GM12878 (cell line): ENCODE measurements around the gene PIGS. TPM values are rescaled to one million over a fixed set of nuclear protein-coding genes. Genes with fewer than 3 reads are reported as not detected.

ENCODE experiments used
- ATAC-seq: fragments of 200-7000 bp; cut with Tn5 transposase; 3 replicates; pipeline ENCODE4 v1.9.1; 2020; ENCODE audit warnings: mild to moderate bottlenecking, moderate library complexity
- BruUV-seq: library from RNA; stranded (reverse); fragments of 400-500 nt; replicated peaks from 2 replicates; lab custom pipeline; 2021; lab: Mats Ljungman, UMichigan
- CTCF ChIA-PET: fragments of 300-600 bp; sonication (Branson Sonifier 250); formaldehyde crosslinking; extraction: SDS; loops from one replicate; lab custom pipeline; 2021; ENCODE audit warnings: inconsistent platforms; lab: Yijun Ruan, JAX
- POLR2A ChIA-PET: fragments of 350-600 bp; formaldehyde crosslinking; extraction: SDS; loops from one replicate; lab custom pipeline; 2021; ENCODE audit warnings: inconsistent platforms; lab: Charles Lee
- RAD21 ChIA-PET: fragments of 300-600 bp; sonication (Branson Sonifier 250); formaldehyde crosslinking; loops from one replicate; lab custom pipeline; 2023; ENCODE audit warnings: antibody characterized with exemption; ENCODE audit not compliant: unreplicated experiment; lab: Charles Lee
- SMC1A ChIA-PET: fragments of 300-600 bp; sonication (Branson Sonifier 250); formaldehyde crosslinking; loops from one replicate; lab custom pipeline; 2023; ENCODE audit not compliant: unreplicated experiment, uncharacterized antibody; lab: Charles Lee
- DNase-seq: peaks from one replicate; pipeline ENCODE4 v3.0.0-alpha.2; 2011; ENCODE audit warnings: low read depth, low spot score
- FAIRE-seq: peaks from 3 replicates; lab custom pipeline; 2011; peaks lifted over from hg19 to GRCh38; lab: Jason Lieb, UNC
- H2AFZ ChIP-seq: 2 replicates; pipeline ENCODE4 v1.6.0; 2011; ENCODE audit warnings: low read depth, low read length, control low read depth; ENCODE audit not compliant: control insufficient read depth
- H3K27ac ChIP-seq: 2 replicates; pipeline ENCODE4 v1.5.1; 2011; ENCODE audit warnings: control low read depth; ENCODE audit not compliant: control insufficient read depth, insufficient read depth
- H3K27me3 ChIP-seq, 2 experiments: replicated peaks in 1 of 2; 2 replicates each; pipeline versions ENCODE4 v1.6.0 to v1.6.1; 2011; ENCODE audit warnings: low read length in 1 of 2; ENCODE audit not compliant: control insufficient read depth in 2 of 2, insufficient read depth in 2 of 2
- H3K36me3 ChIP-seq, 2 experiments: 2 replicates each; pipeline ENCODE4 v1.5.1; 2011; ENCODE audit warnings: low read length in 1 of 2; ENCODE audit not compliant: control insufficient read depth in 2 of 2, insufficient read depth in 2 of 2
- H3K4me1 ChIP-seq: 2 replicates; pipeline ENCODE4 v1.6.1; 2011; ENCODE audit warnings: mild to moderate bottlenecking, low read length, moderate library complexity, mixed read lengths; ENCODE audit not compliant: control insufficient read depth, insufficient read depth
- H3K4me2 ChIP-seq: 2 replicates; pipeline ENCODE4 v1.6.0; 2011; ENCODE audit warnings: control low read depth; ENCODE audit not compliant: control insufficient read depth, insufficient read depth
- H3K4me3 ChIP-seq: fragments of 200-600 bp; sonication (generic); 2 replicates; pipeline ENCODE4 v1.5.1; 2016
- H3K79me2 ChIP-seq: 2 replicates; pipeline ENCODE4 v1.6.0; 2011; ENCODE audit warnings: low read length; ENCODE audit not compliant: control insufficient read depth, insufficient read depth
- H3K9ac ChIP-seq: 2 replicates; pipeline ENCODE4 v1.8.0; 2011; ENCODE audit warnings: low read length, control low read depth, mixed read lengths; ENCODE audit not compliant: control insufficient read depth, insufficient read depth
- H3K9me3 ChIP-seq: replicated peaks from 3 replicates; pipeline ENCODE4 v1.5.1; 2011; ENCODE audit warnings: mild to moderate bottlenecking, low read length; ENCODE audit not compliant: control insufficient read depth, insufficient read depth
- H4K20me1 ChIP-seq: 2 replicates; pipeline ENCODE4 v1.6.0; 2011; ENCODE audit not compliant: control insufficient read depth, insufficient read depth
- EED ChIP-seq: sonication (generic); IDR thresholded peaks from 2 replicates; pipeline ENCODE4 v1.6.1; 2016; ENCODE audit warnings: antibody characterized with exemption, low read depth
- SPI1 ChIP-seq: IDR thresholded peaks from 2 replicates; pipeline ENCODE4 v1.6.1; 2011; ENCODE audit warnings: low read depth, mild to moderate bottlenecking, low read length, moderate library complexity, borderline replicate concordance; ENCODE audit not compliant: insufficient read depth
- STAT1 ChIP-seq: fragments of 450-650 bp; conservative IDR thresholded peaks from 2 replicates; pipeline ENCODE4 v1.6.1; 2014; ENCODE audit warnings: antibody characterized with exemption, mild to moderate bottlenecking
- WGBS: methylation state at CpG from one replicate; pipeline ENCODE4 v1.1.6; 2016; ENCODE audit warnings: low lambda C conversion rate; ENCODE audit not compliant: insufficient replicate concordance, insufficient coverage; ENCODE audit errors: missing lambda C conversion rate; 5-methylcytosine and 5-hydroxymethylcytosine counted together
- in situ Hi-C: fragments of 300-500 bp; cut with MboI; formaldehyde crosslinking; loops from 9 replicates; pipeline ENCODE4 v1.14.3; 2018; ENCODE audit warnings: mixed read lengths
- intact Hi-C: fragments of 100-400 bp; cut with micrococcal nuclease; formaldehyde crosslinking; loops from one replicate; pipeline ENCODE4 v1.14.2; 2022; ENCODE audit not compliant: unreplicated experiment
- polyA plus RNA-seq, 11 experiments: library from polyadenylated mRNA; depleted of rRNA in 4 of 11; unstranded in 6 of 11; stranded (reverse) in 5 of 11; fragments of >200 nt; fragmentation: Nextera tagmentation in 4 of 11; fragmentation: Illumina TruSeq in 1 of 11; extraction: Ambion mirVana in 4 of 11; extraction: Trizol in 1 of 11; gene quantifications; 1 replicate in 1 of 11; 2 replicates in 10 of 11; pipeline versions ENCODE4 v1.2.1 to v1.2.3, GENCODE V29; 2011 to 2016; ENCODE audit warnings: inconsistent platforms in 2 of 11, missing spikeins in 2 of 11, low read depth in 1 of 11
- total RNA-seq, 4 experiments: library from RNA; depleted of rRNA in 3 of 4; stranded (reverse); fragments of >200 nt in 3 of 4; fragmentation: Illumina TruSeq in 1 of 4; extraction: Trizol in 1 of 4; gene quantifications; 2 replicates each; pipeline versions ENCODE4 v1.2.1 to v1.2.3, GENCODE V29; 2013 to 2021
- TF ChIP-seq, protein P1 (sequence below): fragments of 450-650 bp; IDR thresholded peaks from 2 replicates; pipeline ENCODE4 v1.6.1; 2017; ENCODE audit warnings: antibody characterized with exemption, mild to moderate bottlenecking, moderate library complexity

PIGS gene
- total and polyA plus RNA-seq, 10 of the 15 experiments (the other 5 are each of a cell fraction or from before 2014, with no cell fraction given), result 27.5 to 73.7 (median 50.7) TPM

DNA sequence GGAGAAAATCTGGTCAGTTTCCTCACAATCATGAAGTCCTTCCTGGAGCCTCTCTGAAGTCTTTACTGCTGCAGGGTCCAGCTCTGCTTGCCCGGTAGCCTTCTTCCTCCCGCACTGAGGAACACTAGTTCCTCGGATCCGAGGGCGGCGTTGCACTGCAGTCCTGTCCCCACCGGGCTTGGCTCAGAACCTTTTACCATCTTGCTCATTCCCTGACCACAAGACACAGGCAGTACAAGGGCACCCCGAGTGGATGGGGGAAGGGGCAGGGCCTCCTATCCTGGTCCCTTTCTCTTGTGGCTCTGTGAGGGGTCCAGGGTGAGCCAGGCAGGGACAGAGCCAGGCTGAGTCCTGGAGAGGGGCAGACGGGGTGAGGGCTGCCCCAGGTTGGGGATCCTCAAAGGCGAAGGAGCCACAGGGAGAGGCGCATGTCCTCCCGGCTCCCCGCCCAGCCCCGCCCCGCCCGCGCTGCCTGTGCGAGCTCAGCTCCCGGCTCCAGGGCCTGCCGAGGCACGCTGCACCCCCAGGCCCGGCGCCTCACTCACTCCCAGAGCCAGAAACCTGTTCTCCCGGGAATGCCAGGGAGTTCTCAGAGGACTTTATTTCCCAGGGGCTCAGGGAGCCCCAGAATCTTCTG lies 63.6 kb downstream of the PIGS start (continued):
- TF ChIP-seq, protein P1, sequence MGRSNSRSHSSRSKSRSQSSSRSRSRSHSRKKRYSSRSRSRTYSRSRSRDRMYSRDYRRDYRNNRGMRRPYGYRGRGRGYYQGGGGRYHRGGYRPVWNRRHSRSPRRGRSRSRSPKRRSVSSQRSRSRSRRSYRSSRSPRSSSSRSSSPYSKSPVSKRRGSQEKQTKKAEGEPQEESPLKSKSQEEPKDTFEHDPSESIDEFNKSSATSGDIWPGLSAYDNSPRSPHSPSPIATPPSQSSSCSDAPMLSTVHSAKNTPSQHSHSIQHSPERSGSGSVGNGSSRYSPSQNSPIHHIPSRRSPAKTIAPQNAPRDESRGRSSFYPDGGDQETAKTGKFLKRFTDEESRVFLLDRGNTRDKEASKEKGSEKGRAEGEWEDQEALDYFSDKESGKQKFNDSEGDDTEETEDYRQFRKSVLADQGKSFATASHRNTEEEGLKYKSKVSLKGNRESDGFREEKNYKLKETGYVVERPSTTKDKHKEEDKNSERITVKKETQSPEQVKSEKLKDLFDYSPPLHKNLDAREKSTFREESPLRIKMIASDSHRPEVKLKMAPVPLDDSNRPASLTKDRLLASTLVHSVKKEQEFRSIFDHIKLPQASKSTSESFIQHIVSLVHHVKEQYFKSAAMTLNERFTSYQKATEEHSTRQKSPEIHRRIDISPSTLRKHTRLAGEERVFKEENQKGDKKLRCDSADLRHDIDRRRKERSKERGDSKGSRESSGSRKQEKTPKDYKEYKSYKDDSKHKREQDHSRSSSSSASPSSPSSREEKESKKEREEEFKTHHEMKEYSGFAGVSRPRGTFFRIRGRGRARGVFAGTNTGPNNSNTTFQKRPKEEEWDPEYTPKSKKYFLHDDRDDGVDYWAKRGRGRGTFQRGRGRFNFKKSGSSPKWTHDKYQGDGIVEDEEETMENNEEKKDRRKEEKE, result no peak

DNA sequence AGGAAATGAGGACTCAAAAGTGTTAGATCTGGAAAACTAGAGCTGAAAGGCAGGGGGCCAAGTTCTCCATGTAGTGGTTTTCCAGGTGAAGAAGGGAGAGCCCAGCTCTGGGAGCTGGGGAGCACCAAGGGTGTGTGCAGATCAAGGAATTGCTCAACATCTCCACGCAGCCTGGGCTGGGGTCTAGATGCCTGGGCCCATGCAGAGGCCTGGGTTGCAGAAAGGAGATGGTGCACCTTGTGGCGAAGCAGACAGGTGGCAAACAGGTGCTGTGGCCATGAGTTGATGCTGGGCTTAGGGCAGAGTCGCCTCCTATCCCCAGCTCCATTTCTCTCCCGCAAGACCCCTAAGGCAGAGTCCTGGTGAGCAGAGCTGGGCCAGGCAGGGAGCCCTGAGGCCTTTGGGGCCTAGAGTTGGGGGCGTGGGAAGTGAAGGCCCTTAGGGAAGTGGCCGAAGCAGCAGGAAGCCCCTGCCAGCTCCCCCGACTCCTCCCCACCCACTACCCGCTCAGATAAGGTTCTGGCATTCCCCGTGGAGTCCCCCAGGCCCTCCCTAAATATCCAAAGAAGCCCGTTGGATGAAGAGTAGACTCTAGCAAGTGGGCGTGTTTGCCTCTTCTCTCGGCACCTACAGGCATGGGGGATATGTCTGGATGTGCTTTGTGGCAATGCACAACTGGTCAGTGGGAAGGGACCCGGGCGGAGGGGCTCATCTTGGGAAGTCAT lies 64.4 kb downstream of the PIGS start:
- 0 out of 2 replicates have a peak overlapping the region, but pooled peaks have one; percentile 14 for H3K4me2 ChIP-seq
- CTCF ChIA-PET, result interaction anchor here (0.6 to 1.2 kb wide), 2 partner anchors 11 to 34 kb away, joined by 3 read pairs; no protein-coding TSS in a partner anchor
- no TSS peak for BruUV-seq

More for the DNA sequence above, 64.4 kb downstream of the PIGS start:
- SMC1A ChIA-PET, result interaction anchor here (0.8 to 2.0 kb wide), 3 partner anchors 12 to 33 kb away, joined by 3 to 5 read pairs (median 5); no protein-coding TSS in a partner anchor
- ATAC-seq, result no peak
- POLR2A ChIA-PET, result no interaction called here
- FAIRE-seq, result no peak
- peaks cover 1% of the 10 kb centered on the region; the same call in 1 of the 2 replicates for H3K79me2 ChIP-seq
- DNase-seq, result no peak
- H3K4me1 ChIP-seq, result peaks cover 20% of the 10 kb centered on the region
- TF ChIP-seq STAT1 (no peak), SPI1 (0 out of 2 replicates have a peak, but pooled peaks have one; percentile 5), EED (0 out of 2 replicates have a peak, but pooled peaks have one; percentile 1)
- H3K4me3 ChIP-seq, result no peak overlapping the region
- 26% methylated on average over 14 of the region's 14 CpGs for WGBS
- in situ Hi-C loops (no loop called here), intact Hi-C loops (no loop called here)
- no peak overlapping the region for H2AFZ ChIP-seq
- no peaks in the 10 kb centered on the region for H4K20me1 ChIP-seq
- no peak overlapping the region for H3K27ac ChIP-seq
- no peaks in the 10 kb centered on the region for H3K36me3 ChIP-seq
- RAD21 ChIA-PET, result no interaction called here
- no peaks in the 10 kb centered on the region for H3K27me3 ChIP-seq
- H3K9me3 ChIP-seq, result no peaks in the 10 kb centered on the region
- H3K9ac ChIP-seq, result no peak overlapping the region
